ENCODE data around the gene SF3A2. TPM values are rescaled to one million over a fixed set of nuclear protein-coding genes. Genes with fewer than 3 reads are reported as not detected.
"Not testable (repeated sequence)": the region's sequence is repeated elsewhere in the genome, so short reads cannot be mapped to it uniquely, and the experiment has no call there.

SF3A2 gene
- total RNA-seq, 1 donor from 2014 or later: 142 TPM

DNA sequence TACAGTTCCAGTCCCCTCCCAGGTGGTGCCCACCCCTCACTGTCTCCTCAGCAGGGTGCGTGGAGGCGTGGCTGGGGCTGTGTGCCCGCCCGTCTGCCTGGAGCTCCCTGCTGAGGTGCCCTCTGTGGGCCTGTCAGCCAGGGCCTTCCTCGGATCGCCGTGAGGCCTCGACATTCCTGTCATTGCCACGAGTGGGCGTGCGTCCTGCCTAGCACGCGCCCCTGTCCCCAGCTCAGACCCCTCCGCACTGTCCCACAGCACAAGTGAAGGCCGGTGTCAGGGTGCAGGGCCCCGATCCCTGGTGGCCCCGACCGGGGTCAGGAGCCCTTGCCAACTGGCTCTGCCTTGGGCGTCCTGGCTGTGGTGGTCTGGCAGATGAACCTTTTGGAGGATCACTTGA lies 40.7 kb upstream of the SF3A2 start:
- Mint-ChIP-seq H3K27me3 (ENCODE audit: low read depth) (no peaks in the 10 kb centered on the region), H3K4me1 (no peaks in the 10 kb centered on the region), H3K27ac (no peak overlapping the region), H3K36me3 (peaks cover 17% of the 10 kb centered on the region), H3K9me3 (no peaks in the 10 kb centered on the region), H3K4me3 (no peak overlapping the region)
- no peak for DNase-seq (ENCODE audit: low spot score in 2 of 2, unreplicated experiment in 2 of 2)
- no peak for TF ChIP-seq CTCF (IDR thresholded peaks at IDR 0.05; ENCODE audit: unreplicated experiment)

DNA sequence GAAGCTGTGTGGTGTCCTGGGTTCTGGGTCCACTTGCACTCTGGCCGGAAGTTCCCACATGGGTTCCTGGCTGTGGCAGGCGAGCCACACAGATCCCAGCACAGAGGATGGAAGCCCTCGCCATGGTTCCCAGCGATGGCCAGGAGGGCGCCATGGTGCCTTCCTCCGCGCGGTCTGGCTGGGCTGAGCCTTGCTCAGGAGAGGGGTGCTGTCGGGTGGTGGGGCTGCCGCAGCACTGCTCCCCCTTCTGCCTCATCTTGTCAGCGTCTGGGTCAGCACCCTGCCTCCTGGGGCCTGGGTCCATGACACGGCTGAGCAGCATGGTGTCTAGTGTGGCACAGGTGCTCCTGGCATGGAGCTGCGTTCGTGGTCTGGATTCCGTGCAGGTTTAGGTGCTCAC lies 39.4 kb upstream of the SF3A2 start:
- TF ChIP-seq CTCF (IDR thresholded peaks at IDR 0.05; ENCODE audit: unreplicated experiment): no peak
- Mint-ChIP-seq H3K9me3 (no peaks in the 10 kb centered on the region), H3K27me3 (ENCODE audit: low read depth) (no peaks in the 10 kb centered on the region), H3K4me3 (no peak overlapping the region), H3K36me3 (peaks cover 20% of the 10 kb centered on the region), H3K27ac (no peak overlapping the region), H3K4me1 (no peaks in the 10 kb centered on the region)
- no peak for DNase-seq (ENCODE audit: low spot score in 2 of 2, unreplicated experiment in 2 of 2)

GRCh38 chr19:2198317-2198716 lies 38.3 kb upstream of the SF3A2 start:
- Mint-ChIP-seq H3K4me3 (no peak overlapping the region), H3K9me3 (no peaks in the 10 kb centered on the region), H3K36me3 (peaks cover 20% of the 10 kb centered on the region), H3K4me1 (no peaks in the 10 kb centered on the region), H3K27ac (no peak overlapping the region), H3K27me3 (ENCODE audit: low read depth) (no peaks in the 10 kb centered on the region)
- TF ChIP-seq CTCF (IDR thresholded peaks at IDR 0.05; ENCODE audit: unreplicated experiment): no peak
- DNase-seq (ENCODE audit: low spot score in 2 of 2, unreplicated experiment in 2 of 2): no peak

GRCh38 chr19:2199215-2199614 lies 37.4 kb upstream of the SF3A2 start:
- no peak for DNase-seq (ENCODE audit: low spot score in 2 of 2, unreplicated experiment in 2 of 2)

GRCh38 chr19:2199861-2200623 lies 36.6 kb upstream of the SF3A2 start:
- Mint-ChIP-seq H3K27me3 (ENCODE audit: low read depth) (no peaks in the 10 kb centered on the region), H3K36me3 (peaks cover 19% of the 10 kb centered on the region), H3K4me3 (no peak overlapping the region), H3K27ac (no peak overlapping the region), H3K9me3 (no peaks in the 10 kb centered on the region), H3K4me1 (no peaks in the 10 kb centered on the region)
- DNase-seq (ENCODE audit: low spot score in 2 of 2, unreplicated experiment in 2 of 2): no peak
- TF ChIP-seq CTCF (IDR thresholded peaks at IDR 0.05; ENCODE audit: unreplicated experiment): no peak

More at GRCh38 chr19:2199215-2199614, 37.4 kb upstream of the SF3A2 start:
- no peaks in the 10 kb centered on the region for H3K4me1 Mint-ChIP-seq
- no peak overlapping the region for H3K4me3 Mint-ChIP-seq
- H3K36me3 Mint-ChIP-seq: peaks cover 19% of the 10 kb centered on the region
- no peak overlapping the region for H3K27ac Mint-ChIP-seq
- peak; percentile 20 for TF ChIP-seq CTCF (IDR thresholded peaks at IDR 0.05; ENCODE audit: unreplicated experiment)
- H3K27me3 Mint-ChIP-seq (ENCODE audit: low read depth): no peaks in the 10 kb centered on the region
- H3K9me3 Mint-ChIP-seq: no peaks in the 10 kb centered on the region

- H3K9me3 Mint-ChIP-seq; H3K4me1 Mint-ChIP-seq; H3K27ac Mint-ChIP-seq; H3K27me3 Mint-ChIP-seq (ENCODE audit: low read depth); DNase-seq (ENCODE audit: low spot score in 2 of 2, unreplicated experiment in 2 of 2); H3K4me3 Mint-ChIP-seq: not testable (repeated sequence)
- peaks cover 23% of the 10 kb centered on the region for H3K36me3 Mint-ChIP-seq
Observed at GRCh38 chr19:2200624-2201294, 35.9 kb upstream of the SF3A2 start.

Data from mesothelial cell of epicardium (in vitro differentiated cells).